Neural crest cell (in vitro differentiated cells): Measurements from ENCODE around the gene LDLRAP1. TPM values are rescaled to one million over a fixed set of nuclear protein-coding genes. Genes with fewer than 3 reads are reported as not detected.

Experiments
- DNase-seq: peaks from one replicate; pipeline ENCODE4 v3.0.0; 2021; ENCODE audit warnings: low read depth, mixed read lengths, low spot score
- H3K27ac Mint-ChIP-seq: one replicate; pipeline ENCODE4 v1.8.0; 2021; ENCODE audit warnings: mild to moderate bottlenecking, mixed read lengths; ENCODE audit not compliant: unreplicated experiment
- H3K27me3 Mint-ChIP-seq: 2 replicates; pipeline ENCODE4 v1.8.0; 2021; ENCODE audit warnings: low read depth, mild to moderate bottlenecking, mixed read lengths
- H3K36me3 Mint-ChIP-seq: 2 replicates; pipeline ENCODE4 v1.8.0; 2021; ENCODE audit warnings: low read depth, mild to moderate bottlenecking, mixed read lengths
- H3K4me1 Mint-ChIP-seq: 2 replicates; pipeline ENCODE4 v1.8.0; 2021; ENCODE audit warnings: mixed read lengths
- H3K4me3 Mint-ChIP-seq: one replicate; pipeline ENCODE4 v1.8.0; 2021; ENCODE audit warnings: mild to moderate bottlenecking, mixed read lengths
- H3K9me3 Mint-ChIP-seq: 2 replicates; pipeline ENCODE4 v1.8.0; 2021; ENCODE audit warnings: mixed read lengths
- CTCF ChIP-seq: fragments of 200-600 bp; sonication (generic); conservative IDR thresholded peaks from 2 replicates; pipeline ENCODE4 v1.5.0; 2021; ENCODE audit warnings: antibody characterized with exemption, mild to moderate bottlenecking
- total RNA-seq: library from RNA; stranded (reverse); gene quantifications from 2 replicates; pipeline ENCODE4 v1.2.1, GENCODE V29; 2021

The LDLRAP1 gene
- total RNA-seq, 1 donor from 2014 or later: 20.7 TPM

GRCh38 chr1:25522031-25522655, 21.3 kb upstream of the LDLRAP1 start:
- no peak for TF ChIP-seq CTCF
- no peak for DNase-seq
- Mint-ChIP-seq H3K9me3 (peaks cover 5% of the 10 kb centered on the region), H3K4me1 (peaks cover 10% of the 10 kb centered on the region), H3K27ac (peak overlapping the region; percentile 43), H3K27me3 (no peaks in the 10 kb centered on the region), H3K36me3 (no peaks in the 10 kb centered on the region), H3K4me3 (no peak overlapping the region)

DNA sequence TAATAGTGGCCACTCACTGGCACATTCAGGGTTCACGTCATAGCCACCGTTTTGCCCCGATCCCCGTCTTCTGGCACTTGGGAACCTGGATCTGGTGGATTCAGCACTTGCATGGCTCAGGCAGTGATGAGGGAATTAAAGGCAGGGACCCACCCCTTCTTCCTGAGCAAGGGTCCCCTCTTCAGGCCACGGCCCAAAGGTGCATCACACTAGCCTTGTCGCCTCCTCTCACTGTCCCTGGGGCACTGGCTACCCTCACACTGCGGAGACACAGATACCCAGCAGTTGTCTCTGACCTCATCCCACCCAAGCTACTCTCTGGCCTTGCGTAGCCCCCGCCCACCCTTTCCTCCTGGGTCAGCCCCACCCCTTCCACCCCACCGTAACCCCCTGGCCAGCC, 19.9 kb upstream of the LDLRAP1 start:
- no peak for TF ChIP-seq CTCF
- H3K9me3 Mint-ChIP-seq: peaks cover 5% of the 10 kb centered on the region
- no peaks in the 10 kb centered on the region for H3K36me3 Mint-ChIP-seq
- no peaks in the 10 kb centered on the region for H3K27me3 Mint-ChIP-seq
- no peak overlapping the region for H3K4me3 Mint-ChIP-seq
- no peak for DNase-seq
- peaks cover 10% of the 10 kb centered on the region for H3K4me1 Mint-ChIP-seq
- no peak overlapping the region for H3K27ac Mint-ChIP-seq

- Mint-ChIP-seq H3K27me3 (no peaks in the 10 kb centered on the region), H3K27ac (no peak overlapping the region), H3K9me3 (peaks cover 7% of the 10 kb centered on the region), H3K4me3 (no peak overlapping the region), H3K4me1 (peaks cover 15% of the 10 kb centered on the region), H3K36me3 (no peaks in the 10 kb centered on the region)
- DNase-seq: no peak
- TF ChIP-seq CTCF: no peak
Measured at GRCh38 chr1:25524568-25525360, 18.6 kb upstream of the LDLRAP1 start.

- Mint-ChIP-seq H3K27me3 (no peaks in the 10 kb centered on the region), H3K36me3 (no peaks in the 10 kb centered on the region), H3K9me3 (peaks cover 7% of the 10 kb centered on the region), H3K4me1 (peaks cover 15% of the 10 kb centered on the region), H3K4me3 (no peak overlapping the region), H3K27ac (no peak overlapping the region)
- TF ChIP-seq CTCF: no peak
- no peak for DNase-seq
Measured at GRCh38 chr1:25525361-25525688, 18.1 kb upstream of the LDLRAP1 start.

- DNase-seq: no peak
- no peak overlapping the region for H3K27ac Mint-ChIP-seq
- H3K9me3 Mint-ChIP-seq: peaks cover 7% of the 10 kb centered on the region
- TF ChIP-seq CTCF: no peak
- H3K4me1 Mint-ChIP-seq: peaks cover 10% of the 10 kb centered on the region
- no peaks in the 10 kb centered on the region for H3K36me3 Mint-ChIP-seq
- H3K4me3 Mint-ChIP-seq: no peak overlapping the region
- H3K27me3 Mint-ChIP-seq: no peaks in the 10 kb centered on the region
Measured at GRCh38 chr1:25526753-25527152, 16.7 kb upstream of the LDLRAP1 start.
